Measurements from ENCODE around the gene ADAMTSL4. TPM values are rescaled to one million over a fixed set of nuclear protein-coding genes. Genes with fewer than 3 reads are reported as not detected.
"Not testable (repeated sequence)": the region's sequence is repeated elsewhere in the genome, so short reads cannot be mapped to it uniquely, and the experiment has no call there.

The ADAMTSL4 gene
- total RNA-seq, 2 experiments from 2014 or later = 0.16 to 0.22 TPM

DNA sequence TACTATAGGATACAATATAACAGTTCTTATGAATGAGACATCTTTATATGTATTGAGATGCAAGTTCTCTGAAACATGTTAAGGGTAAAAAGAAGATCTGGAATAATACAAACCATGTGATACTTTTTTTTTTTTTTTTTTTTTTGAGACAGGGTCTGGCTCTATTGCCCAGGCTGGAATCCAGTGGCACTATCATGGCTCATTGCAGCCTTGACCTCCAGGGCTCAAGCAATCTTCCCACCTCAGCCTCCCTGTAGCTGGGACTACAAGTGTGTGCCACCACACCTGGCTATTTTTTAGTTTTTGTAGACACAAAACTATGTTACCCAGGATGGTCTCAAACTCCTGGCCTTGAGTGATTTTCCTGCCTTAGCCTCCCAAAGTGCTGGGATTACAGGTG lies 52.3 kb downstream of the ADAMTSL4 start:
- ATAC-seq (ENCODE audit: poor library complexity) = no peak
- Mint-ChIP-seq H3K4me3 (no peak overlapping the region), H3K9me3 (no peaks in the 10 kb centered on the region), H3K4me1 (ENCODE audit: low read depth) (peaks cover 10% of the 10 kb centered on the region), H3K36me3 (ENCODE audit: low read depth) (peaks cover 25% of the 10 kb centered on the region), H3K27ac (no peak overlapping the region), H3K27me3 (no peaks in the 10 kb centered on the region)
- Histone ChIP-seq H3K4me1 (ENCODE audit: insufficient read depth, low read length) (peaks cover 4% of the 10 kb centered on the region), H3K9me3 (ENCODE audit: control insufficient read depth in 1 of 2, insufficient read depth in 1 of 2, low read length in 2 of 2) (no peaks in the 10 kb centered on the region), H3K36me3 (ENCODE audit: insufficient read depth, low read length) (peaks cover 18% of the 10 kb centered on the region), H3K4me3 (ENCODE audit: low read length) (no peak overlapping the region), H3K27ac (ENCODE audit: low read depth in 1 of 2, low read length in 2 of 2) (no peak overlapping the region), H3K27me3 (ENCODE audit: control insufficient read depth in 1 of 2, insufficient read depth in 2 of 2, low read length in 2 of 2) (no peaks in the 10 kb centered on the region)
- intact Hi-C loops (cut with DNase I, micrococcal nuclease) = no loop called here
- no peak for DNase-seq
- TF ChIP-seq, protein P1, sequence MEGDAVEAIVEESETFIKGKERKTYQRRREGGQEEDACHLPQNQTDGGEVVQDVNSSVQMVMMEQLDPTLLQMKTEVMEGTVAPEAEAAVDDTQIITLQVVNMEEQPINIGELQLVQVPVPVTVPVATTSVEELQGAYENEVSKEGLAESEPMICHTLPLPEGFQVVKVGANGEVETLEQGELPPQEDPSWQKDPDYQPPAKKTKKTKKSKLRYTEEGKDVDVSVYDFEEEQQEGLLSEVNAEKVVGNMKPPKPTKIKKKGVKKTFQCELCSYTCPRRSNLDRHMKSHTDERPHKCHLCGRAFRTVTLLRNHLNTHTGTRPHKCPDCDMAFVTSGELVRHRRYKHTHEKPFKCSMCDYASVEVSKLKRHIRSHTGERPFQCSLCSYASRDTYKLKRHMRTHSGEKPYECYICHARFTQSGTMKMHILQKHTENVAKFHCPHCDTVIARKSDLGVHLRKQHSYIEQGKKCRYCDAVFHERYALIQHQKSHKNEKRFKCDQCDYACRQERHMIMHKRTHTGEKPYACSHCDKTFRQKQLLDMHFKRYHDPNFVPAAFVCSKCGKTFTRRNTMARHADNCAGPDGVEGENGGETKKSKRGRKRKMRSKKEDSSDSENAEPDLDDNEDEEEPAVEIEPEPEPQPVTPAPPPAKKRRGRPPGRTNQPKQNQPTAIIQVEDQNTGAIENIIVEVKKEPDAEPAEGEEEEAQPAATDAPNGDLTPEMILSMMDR (IDR thresholded peaks at IDR 0.05) = no peak
- ChIA-PET POLR2A (no interaction called here), CTCF (interaction anchor here (0.6 to 2.8 kb wide), 2 partner anchors 20 to 55 kb away, joined by 3 to 7 read pairs; no protein-coding TSS in a partner anchor)

DNA sequence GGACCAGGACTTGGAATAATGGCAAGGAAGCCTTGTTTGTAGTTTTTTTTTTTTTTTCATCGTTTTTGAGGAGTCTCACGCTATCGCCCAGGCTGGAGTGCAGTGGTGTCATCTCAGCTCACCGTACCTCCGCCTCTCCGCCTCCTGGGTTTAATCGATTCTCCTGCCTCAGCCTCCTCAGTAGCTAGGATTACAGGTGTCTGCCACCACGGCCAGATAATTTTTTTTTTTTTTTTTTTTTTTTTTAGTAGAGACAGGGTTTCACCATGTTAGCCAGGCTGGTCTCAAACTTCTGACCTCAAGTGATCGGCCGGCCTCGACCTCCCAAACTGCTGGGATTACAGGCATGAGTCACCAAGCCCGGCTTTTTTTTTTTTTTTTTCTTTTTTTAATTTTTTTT lies 53.2 kb downstream of the ADAMTSL4 start:
- intact Hi-C loops (cut with DNase I, micrococcal nuclease); H3K27me3 ChIP-seq (ENCODE audit: control insufficient read depth in 1 of 2, insufficient read depth in 2 of 2, low read length in 2 of 2); DNase-seq; H3K27ac Mint-ChIP-seq; H3K4me1 ChIP-seq (ENCODE audit: insufficient read depth, low read length); ATAC-seq (ENCODE audit: poor library complexity); H3K27me3 Mint-ChIP-seq; H3K9me3 Mint-ChIP-seq; H3K9me3 ChIP-seq (ENCODE audit: control insufficient read depth in 1 of 2, insufficient read depth in 1 of 2, low read length in 2 of 2); H3K4me3 Mint-ChIP-seq; H3K4me3 ChIP-seq (ENCODE audit: low read length); POLR2A ChIA-PET; H3K4me1 Mint-ChIP-seq (ENCODE audit: low read depth); H3K27ac ChIP-seq (ENCODE audit: low read depth in 1 of 2, low read length in 2 of 2): not testable (repeated sequence)
- peaks cover 20% of the 10 kb centered on the region for H3K36me3 ChIP-seq (ENCODE audit: insufficient read depth, low read length)
- peaks cover 25% of the 10 kb centered on the region for H3K36me3 Mint-ChIP-seq (ENCODE audit: low read depth)
- CTCF ChIA-PET = interaction anchor here (0.6 to 2.8 kb wide), 3 partner anchors 19 to 56 kb away, joined by 3 to 7 read pairs (median 4); no protein-coding TSS in a partner anchor

DNA sequence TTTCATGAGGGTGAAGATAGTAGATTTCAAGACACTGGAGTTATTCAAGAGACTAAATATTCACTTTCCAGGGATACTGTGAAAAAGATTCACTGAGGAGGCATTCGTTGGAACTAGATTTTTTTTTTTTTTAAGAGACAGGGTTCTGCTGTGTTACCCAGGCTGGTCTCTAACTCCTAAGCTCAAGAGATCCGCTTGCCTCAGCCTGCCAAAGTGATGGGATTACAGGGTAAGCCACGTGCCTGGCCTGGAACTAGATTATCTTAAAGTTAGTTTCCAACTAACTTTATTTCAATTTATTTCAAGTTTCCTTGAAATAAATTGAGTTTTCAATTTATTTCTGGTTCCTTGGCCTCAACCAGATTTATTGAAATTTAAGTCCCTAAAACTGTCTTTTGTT lies 54.5 kb downstream of the ADAMTSL4 start:
- no peaks in the 10 kb centered on the region for H3K4me1 ChIP-seq (ENCODE audit: insufficient read depth, low read length)
- TF ChIP-seq, protein P1 (IDR thresholded peaks at IDR 0.05) = no peak
- no peaks in the 10 kb centered on the region for H3K9me3 ChIP-seq (ENCODE audit: control insufficient read depth in 1 of 2, insufficient read depth in 1 of 2, low read length in 2 of 2)
- Mint-ChIP-seq H3K9me3 (no peaks in the 10 kb centered on the region), H3K4me3 (no peak overlapping the region), H3K4me1 (ENCODE audit: low read depth) (peaks cover 7% of the 10 kb centered on the region), H3K36me3 (ENCODE audit: low read depth) (peaks cover 20% of the 10 kb centered on the region), H3K27me3 (no peaks in the 10 kb centered on the region), H3K27ac (no peak overlapping the region)
- no peak overlapping the region for H3K27ac ChIP-seq (ENCODE audit: low read depth in 1 of 2, low read length in 2 of 2)
- H3K36me3 ChIP-seq (ENCODE audit: insufficient read depth, low read length) = peaks cover 20% of the 10 kb centered on the region
- DNase-seq = no peak
- CTCF ChIA-PET = interaction anchor here (1.0 to 2.8 kb wide), 2 partner anchors 14 to 18 kb away, joined by 4 to 7 read pairs; no protein-coding TSS in a partner anchor
- intact Hi-C loops (cut with DNase I, micrococcal nuclease) = no loop called here
- no peak overlapping the region for H3K4me3 ChIP-seq (ENCODE audit: low read length)
- no peaks in the 10 kb centered on the region for H3K27me3 ChIP-seq (ENCODE audit: control insufficient read depth in 1 of 2, insufficient read depth in 2 of 2, low read length in 2 of 2)
- POLR2A ChIA-PET = interaction anchor here (0.9 to 1.4 kb wide), 3 partner anchors 25 to 43 kb away, joined by 3 to 4 read pairs (median 3); partner anchors contain the start of gene MCL1
- no peak for ATAC-seq (ENCODE audit: poor library complexity)

DNA sequence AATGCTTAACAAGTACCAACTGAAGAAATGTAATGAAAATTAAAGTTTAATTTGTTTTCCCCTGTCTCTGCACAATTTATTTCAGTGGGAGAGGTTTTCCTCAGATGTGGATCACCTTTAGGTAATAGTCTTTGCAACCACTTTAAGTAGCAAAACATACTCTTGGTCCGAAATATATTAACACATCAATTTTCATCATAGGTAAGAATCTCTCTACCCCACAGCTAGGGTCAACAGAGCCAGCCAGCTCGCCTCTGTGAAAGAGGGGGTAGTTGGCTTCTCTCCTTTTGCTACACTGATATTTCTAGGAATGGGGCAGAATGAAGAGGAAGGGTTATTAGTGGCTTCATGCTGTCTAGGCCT lies 55.0 kb downstream of the ADAMTSL4 start:
- ATAC-seq (ENCODE audit: poor library complexity) = no peak

DNA sequence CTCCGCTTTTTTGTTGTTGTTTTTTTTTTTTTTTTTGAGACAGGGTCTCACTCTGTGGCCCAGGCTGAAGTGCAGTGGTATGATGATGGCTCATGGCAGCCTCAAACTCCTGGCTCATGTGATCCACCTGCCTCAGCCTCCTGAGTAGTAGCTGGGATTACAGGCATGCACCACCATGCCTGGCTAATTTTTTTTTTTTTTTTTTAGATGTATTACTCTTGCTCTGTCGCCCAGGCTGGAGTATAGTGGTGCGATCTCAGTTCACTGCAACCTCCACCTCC lies 56.2 kb downstream of the ADAMTSL4 start:
- DNase-seq; intact Hi-C loops (cut with DNase I, micrococcal nuclease); H3K9me3 ChIP-seq (ENCODE audit: control insufficient read depth in 1 of 2, insufficient read depth in 1 of 2, low read length in 2 of 2); H3K4me1 Mint-ChIP-seq (ENCODE audit: low read depth); H3K9me3 Mint-ChIP-seq; H3K27me3 Mint-ChIP-seq; H3K27ac ChIP-seq (ENCODE audit: low read depth in 1 of 2, low read length in 2 of 2); H3K27me3 ChIP-seq (ENCODE audit: control insufficient read depth in 1 of 2, insufficient read depth in 2 of 2, low read length in 2 of 2); ATAC-seq (ENCODE audit: poor library complexity); H3K4me3 ChIP-seq (ENCODE audit: low read length); H3K27ac Mint-ChIP-seq; H3K4me1 ChIP-seq (ENCODE audit: insufficient read depth, low read length); H3K4me3 Mint-ChIP-seq: not testable (repeated sequence)
- POLR2A ChIA-PET = interaction anchor here (0.9 kb wide), 1 partner anchor 38 kb away, joined by 5 read pairs; no protein-coding TSS in a partner anchor
- CTCF ChIA-PET = interaction anchor here (1.0 to 1.1 kb wide), 2 partner anchors 16 to 44 kb away, joined by 3 read pairs; no protein-coding TSS in a partner anchor
- peaks cover 10% of the 10 kb centered on the region for H3K36me3 Mint-ChIP-seq (ENCODE audit: low read depth)
- H3K36me3 ChIP-seq (ENCODE audit: insufficient read depth, low read length) = peaks cover 19% of the 10 kb centered on the region

More for the DNA sequence above, 55.0 kb downstream of the ADAMTSL4 start:
- Histone ChIP-seq H3K27ac (ENCODE audit: low read depth in 1 of 2, low read length in 2 of 2) (no peak overlapping the region), H3K27me3 (ENCODE audit: control insufficient read depth in 1 of 2, insufficient read depth in 2 of 2, low read length in 2 of 2) (no peaks in the 10 kb centered on the region), H3K9me3 (ENCODE audit: control insufficient read depth in 1 of 2, insufficient read depth in 1 of 2, low read length in 2 of 2) (no peaks in the 10 kb centered on the region), H3K4me1 (ENCODE audit: insufficient read depth, low read length) (no peaks in the 10 kb centered on the region), H3K36me3 (ENCODE audit: insufficient read depth, low read length) (peaks cover 20% of the 10 kb centered on the region), H3K4me3 (ENCODE audit: low read length) (no peak overlapping the region)
- TF ChIP-seq, protein P1 (IDR thresholded peaks at IDR 0.05) = no peak
- Mint-ChIP-seq H3K4me1 (ENCODE audit: low read depth) (peaks cover 7% of the 10 kb centered on the region), H3K4me3 (no peak overlapping the region), H3K36me3 (ENCODE audit: low read depth) (peaks cover 20% of the 10 kb centered on the region), H3K27me3 (no peaks in the 10 kb centered on the region), H3K27ac (no peak overlapping the region), H3K9me3 (no peaks in the 10 kb centered on the region)
- POLR2A ChIA-PET = interaction anchor here (1.4 kb wide), 1 partner anchor 28 kb away, joined by 3 read pairs; no protein-coding TSS in a partner anchor
- intact Hi-C loops (cut with DNase I, micrococcal nuclease) = no loop called here
- CTCF ChIA-PET = no interaction called here
- no peak for DNase-seq
